B cell (primary cell): ENCODE results near the gene RAD51B. TPM values are rescaled to one million over a fixed set of nuclear protein-coding genes. Genes with fewer than 3 reads are reported as not detected.

Experiments used
- ATAC-seq: fragments of 200-7000 bp; cut with Tn5 transposase; one replicate; pipeline ENCODE4 v1.10.0; 2021; ENCODE audit warnings: low read depth, mild to moderate bottlenecking, moderate number of reproducible peaks, moderate library complexity
- CTCF ChIA-PET: fragments of 350-600 bp; sonication (Branson Sonifier 250); formaldehyde crosslinking; loops from one replicate; lab custom pipeline; 2021; ENCODE audit warnings: antibody characterized with exemption, inconsistent platforms; lab: Charles Lee
- POLR2A ChIA-PET: fragments of 350-600 bp; sonication (Branson Sonifier 250); formaldehyde crosslinking; loops from one replicate; lab custom pipeline; 2021; ENCODE audit warnings: antibody characterized with exemption; lab: Charles Lee
- DNase-seq: peaks from one replicate; pipeline ENCODE4 v3.0.0; 2013
- H2AFZ ChIP-seq: 2 replicates; pipeline ENCODE4 v1.6.1; 2012; ENCODE audit warnings: mild to moderate bottlenecking, low read depth, low read length; ENCODE audit not compliant: insufficient read depth, poor library complexity, severe bottlenecking
- H3K27ac ChIP-seq, 2 donors: 1 replicate in 1 of 2; 2 replicates in 1 of 2; pipeline ENCODE4 v1.5.1; 2012 to 2013; ENCODE audit warnings: low read length in 2 of 2, mild to moderate bottlenecking in 2 of 2, moderate library complexity in 1 of 2
- H3K27me3 ChIP-seq, 4 experiments: fragments of 200-600 bp in 1 of 4; sonication (generic) in 1 of 4; replicated peaks in 1 of 4; 1 replicate in 2 of 4; 2 replicates in 2 of 4; pipeline versions ENCODE4 v1.6.1 to v1.7.0; 2013 to 2016; ENCODE audit warnings: low read length in 3 of 4, mild to moderate bottlenecking in 2 of 4, mixed read lengths in 1 of 4, moderate library complexity in 1 of 4; ENCODE audit not compliant: insufficient read depth in 4 of 4, control insufficient read depth in 3 of 4; ENCODE audit errors: control extremely low read depth in 1 of 4
- H3K36me3 ChIP-seq, 2 experiments: replicated peaks in 1 of 2; 1 replicate in 1 of 2; 2 replicates in 1 of 2; pipeline versions ENCODE4 v1.6.1 to v1.7.1; 2013; ENCODE audit warnings: low read length in 1 of 2; ENCODE audit not compliant: insufficient read depth in 2 of 2, control insufficient read depth in 1 of 2; ENCODE audit errors: control extremely low read depth in 1 of 2, extremely low read depth in 1 of 2
- H3K4me1 ChIP-seq, 2 donors: fragments of 200-600 bp in 1 of 2; sonication (generic) in 1 of 2; 1 replicate in 1 of 2; 2 replicates in 1 of 2; pipeline versions ENCODE4 v1.5.1 to v1.6.1; 2013 to 2017; ENCODE audit warnings: low read length in 2 of 2; ENCODE audit not compliant: control insufficient read depth in 2 of 2, insufficient read depth in 2 of 2
- H3K4me2 ChIP-seq: replicated peaks from 2 replicates; pipeline ENCODE3; 2012; ENCODE audit warnings: mild to moderate bottlenecking, low read depth, low read length; ENCODE audit not compliant: poor library complexity, severe bottlenecking
- H3K4me3 ChIP-seq, 5 experiments: fragments of 200-600 bp in 1 of 5; sonication (generic) in 1 of 5; 1 replicate in 3 of 5; 2 replicates in 2 of 5; pipeline versions ENCODE4 v1.5.1 to v1.7.0; 2011 to 2016; ENCODE audit warnings: low read length in 4 of 5, mild to moderate bottlenecking in 4 of 5, low read depth in 2 of 5, control low read depth in 1 of 5, moderate library complexity in 1 of 5; ENCODE audit not compliant: insufficient read depth in 1 of 5; ENCODE audit errors: control extremely low read depth in 1 of 5, extremely low read depth in 1 of 5
- H3K79me2 ChIP-seq: fragments of 200-600 bp; sonication (generic); one replicate; pipeline ENCODE4 v1.6.0; 2016; ENCODE audit warnings: low read length; ENCODE audit not compliant: control insufficient read depth, insufficient read depth
- H3K9ac ChIP-seq: fragments of 200-600 bp; sonication (generic); 2 replicates; pipeline ENCODE4 v1.6.1; 2017; ENCODE audit warnings: mild to moderate bottlenecking, low read length, moderate library complexity
- H3K9me3 ChIP-seq, 3 donors: one replicate each; pipeline versions ENCODE4 v1.6.1 to v1.7.1; 2013; ENCODE audit warnings: low read length in 2 of 3; ENCODE audit not compliant: control insufficient read depth in 2 of 3, insufficient read depth in 1 of 3; ENCODE audit errors: control extremely low read depth in 1 of 3
- H4K20me1 ChIP-seq: 2 replicates; pipeline ENCODE4 v1.6.0; 2012; ENCODE audit warnings: mild to moderate bottlenecking, low read length; ENCODE audit not compliant: insufficient read depth, control insufficient read depth, poor library complexity, severe bottlenecking
- H3K27ac Mint-ChIP-seq: one replicate; pipeline ENCODE4 v1.8.0; 2021; ENCODE audit warnings: mixed read lengths
- H3K27me3 Mint-ChIP-seq: one replicate; pipeline ENCODE4 v1.8.0; 2021; ENCODE audit warnings: mixed read lengths
- H3K4me1 Mint-ChIP-seq: one replicate; pipeline ENCODE4 v1.8.0; 2021; ENCODE audit warnings: mixed read lengths
- H3K4me3 Mint-ChIP-seq: one replicate; pipeline ENCODE4 v1.8.0; 2021; ENCODE audit warnings: mixed read lengths
- H3K9me3 Mint-ChIP-seq: one replicate; pipeline ENCODE4 v1.8.0; 2022; ENCODE audit warnings: mixed read lengths; ENCODE audit not compliant: insufficient read depth
- CTCF ChIP-seq: fragments of 200-600 bp; IDR thresholded peaks from one replicate; pipeline ENCODE4 v1.8.0; 2022; ENCODE audit warnings: antibody characterized with exemption, mild to moderate bottlenecking
- EZH2 ChIP-seq: IDR thresholded peaks from 2 replicates; pipeline ENCODE4 v1.6.1; 2012; ENCODE audit warnings: borderline replicate concordance, low read depth, mild to moderate bottlenecking, moderate library complexity, low read length; ENCODE audit not compliant: insufficient read depth, poor library complexity, severe bottlenecking
- WGBS: methylation state at CpG from one replicate; pipeline ENCODE4 v1.1.5; 2013; ENCODE audit warnings: missing lambda C conversion rate; ENCODE audit not compliant: insufficient coverage; 5-methylcytosine and 5-hydroxymethylcytosine counted together
- intact Hi-C: fragments of 100-400 bp; cut with micrococcal nuclease; formaldehyde crosslinking; loops from one replicate; pipeline ENCODE4 v1.10.0; 2022
- polyA plus RNA-seq: library from polyadenylated mRNA; depleted of rRNA; stranded (reverse); fragments of >200 nt; gene quantifications from 2 replicates; pipeline ENCODE4 v1.2.3, GENCODE V29; 2012
- total RNA-seq, 2 donors: library from RNA; stranded (reverse); fragments of 120-200 nt in 1 of 2; gene quantifications; 1 replicate in 1 of 2; 2 replicates in 1 of 2; pipeline versions ENCODE4 v1.2.3 to v1.2.4, GENCODE V29; 2013 to 2022

Gene RAD51B
- total and polyA plus RNA-seq, 2 donors (not counting 1 experiment from before 2014, with no cell fraction given) = 6.5 to 60.6 TPM

- H3K9ac ChIP-seq = no peak overlapping the region
- no CpG with 5 or more reads among the region's 2 CpGs for WGBS
- H3K27me3 Mint-ChIP-seq = no peaks in the 10 kb centered on the region
- TF ChIP-seq EZH2 (no peak), CTCF (no peak)
- H3K36me3 ChIP-seq = no peaks in the 10 kb centered on the region
- no peaks in the 10 kb centered on the region for H3K4me1 ChIP-seq
- intact Hi-C loops = no loop called here
- H4K20me1 ChIP-seq = no peaks in the 10 kb centered on the region
- no peak for ATAC-seq
- CTCF ChIA-PET = no interaction called here
- H3K79me2 ChIP-seq = no peaks in the 10 kb centered on the region
- no peak overlapping the region for H2AFZ ChIP-seq
- no peak overlapping the region for H3K4me3 Mint-ChIP-seq
- H3K9me3 ChIP-seq = peaks cover 2 to 11% (median 4%) of the 10 kb centered on the region in 3 donors
- POLR2A ChIA-PET = no interaction called here
- H3K4me1 Mint-ChIP-seq = peaks cover 2% of the 10 kb centered on the region
- peaks cover 6% of the 10 kb centered on the region for H3K9me3 Mint-ChIP-seq
- H3K27ac ChIP-seq = no peak overlapping the region
- H3K4me3 ChIP-seq = no peak overlapping the region
- no peak for DNase-seq
- H3K4me2 ChIP-seq = no peak overlapping the region
- no peak overlapping the region for H3K27ac Mint-ChIP-seq
- no peaks in the 10 kb centered on the region for H3K27me3 ChIP-seq
Measured at GRCh38 chr14:68106905-68107304, 287.3 kb downstream of the RAD51B start.

GRCh38 chr14:68109132-68109900 is 289.7 kb downstream of the RAD51B start:
- no peaks in the 10 kb centered on the region for H3K4me1 ChIP-seq
- H3K36me3 ChIP-seq = no peaks in the 10 kb centered on the region
- no peak overlapping the region for H3K4me2 ChIP-seq
- Mint-ChIP-seq H3K4me3 (no peak overlapping the region), H3K4me1 (peaks cover 2% of the 10 kb centered on the region), H3K27ac (no peak overlapping the region), H3K9me3 (no peaks in the 10 kb centered on the region), H3K27me3 (no peaks in the 10 kb centered on the region)
- WGBS = 88% methylated on average over 1 of the region's 4 CpGs
- no peak for DNase-seq
- H3K9me3 ChIP-seq = no peaks in the 10 kb centered on the region
- CTCF ChIA-PET = no interaction called here
- H3K79me2 ChIP-seq = no peaks in the 10 kb centered on the region
- intact Hi-C loops = no loop called here
- H4K20me1 ChIP-seq = no peaks in the 10 kb centered on the region
- POLR2A ChIA-PET = no interaction called here
- no peak overlapping the region for H2AFZ ChIP-seq
- H3K9ac ChIP-seq = no peak overlapping the region
- ATAC-seq = no peak
- H3K27me3 ChIP-seq = no peaks in the 10 kb centered on the region
- no peak overlapping the region for H3K4me3 ChIP-seq
- H3K27ac ChIP-seq = no peak overlapping the region
- no peak for TF ChIP-seq EZH2
